ENCODE measurements around the gene C1S.

- TF ChIP-seq, protein P1, sequence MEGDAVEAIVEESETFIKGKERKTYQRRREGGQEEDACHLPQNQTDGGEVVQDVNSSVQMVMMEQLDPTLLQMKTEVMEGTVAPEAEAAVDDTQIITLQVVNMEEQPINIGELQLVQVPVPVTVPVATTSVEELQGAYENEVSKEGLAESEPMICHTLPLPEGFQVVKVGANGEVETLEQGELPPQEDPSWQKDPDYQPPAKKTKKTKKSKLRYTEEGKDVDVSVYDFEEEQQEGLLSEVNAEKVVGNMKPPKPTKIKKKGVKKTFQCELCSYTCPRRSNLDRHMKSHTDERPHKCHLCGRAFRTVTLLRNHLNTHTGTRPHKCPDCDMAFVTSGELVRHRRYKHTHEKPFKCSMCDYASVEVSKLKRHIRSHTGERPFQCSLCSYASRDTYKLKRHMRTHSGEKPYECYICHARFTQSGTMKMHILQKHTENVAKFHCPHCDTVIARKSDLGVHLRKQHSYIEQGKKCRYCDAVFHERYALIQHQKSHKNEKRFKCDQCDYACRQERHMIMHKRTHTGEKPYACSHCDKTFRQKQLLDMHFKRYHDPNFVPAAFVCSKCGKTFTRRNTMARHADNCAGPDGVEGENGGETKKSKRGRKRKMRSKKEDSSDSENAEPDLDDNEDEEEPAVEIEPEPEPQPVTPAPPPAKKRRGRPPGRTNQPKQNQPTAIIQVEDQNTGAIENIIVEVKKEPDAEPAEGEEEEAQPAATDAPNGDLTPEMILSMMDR (IDR thresholded peaks at IDR 0.05 in 4 of 5, conservative IDR thresholded peaks at IDR 0.05 in 1 of 5): no peak
- TF ChIP-seq POLR2A (IDR thresholded peaks at IDR 0.05): no peak
Measured at GRCh38 chr12:7045913-7046312, 14.6 kb upstream of the C1S start.

Measured in gastrocnemius medialis (tissue), 4 donors.